GM21528 (cell line): ENCODE data around the gene N4BP3.
"Not testable (repeated sequence)": the region's sequence is repeated elsewhere in the genome, so short reads cannot be mapped to it uniquely, and the experiment has no call there.

Experiments
- ATAC-seq: cut with Tn5 transposase; IDR thresholded peaks from one replicate; pipeline ENCODE4 v1.9.1; 2021; ENCODE audit warnings: mild to moderate bottlenecking, moderate library complexity; ENCODE audit not compliant: unreplicated experiment, low FRiP score

N4BP3 gene

DNA sequence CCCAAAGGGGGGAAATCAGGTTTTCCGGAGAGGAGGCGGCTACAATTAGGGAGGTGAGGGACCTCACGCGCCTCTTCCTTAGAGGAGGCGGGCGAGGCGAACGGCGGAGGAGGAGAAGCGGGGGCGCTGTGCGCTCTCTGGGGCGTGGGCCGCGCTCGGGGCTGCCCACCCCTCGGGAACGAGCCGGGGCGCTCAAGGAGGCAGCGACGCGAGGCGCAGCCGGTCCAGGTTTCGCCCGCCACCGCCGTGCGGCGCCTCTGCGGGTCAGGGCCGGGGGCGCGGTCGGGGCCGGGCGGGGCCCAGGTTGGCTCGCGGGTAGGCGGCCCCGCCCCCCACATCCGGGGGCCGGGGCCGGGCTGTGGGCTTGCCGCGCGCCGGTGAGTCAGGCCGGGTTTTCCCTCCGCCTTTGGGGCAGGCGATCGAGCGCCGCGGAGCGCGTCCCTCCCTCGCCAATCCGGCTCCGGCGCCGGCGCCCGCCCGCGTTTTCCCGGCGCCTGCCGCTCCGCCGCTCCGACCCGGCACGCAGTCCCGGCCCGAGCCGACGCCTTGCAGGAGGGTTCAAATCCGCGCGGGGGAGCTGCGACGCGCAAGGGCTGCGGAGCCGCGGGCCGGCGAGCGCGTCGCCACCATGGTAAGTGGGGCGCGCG lies at the start of gene N4BP3:
TSS of gene N4BP3 (plus strand) at position 392 of the 647 bp plus-strand sequence. CDS start 6,052 bp downstream, outside the sequence.
- peak; percentile 62 for ATAC-seq

GRCh38 chr5:178067755-178068154 lies 45.6 kb upstream of the N4BP3 start:
- no peak for ATAC-seq

DNA sequence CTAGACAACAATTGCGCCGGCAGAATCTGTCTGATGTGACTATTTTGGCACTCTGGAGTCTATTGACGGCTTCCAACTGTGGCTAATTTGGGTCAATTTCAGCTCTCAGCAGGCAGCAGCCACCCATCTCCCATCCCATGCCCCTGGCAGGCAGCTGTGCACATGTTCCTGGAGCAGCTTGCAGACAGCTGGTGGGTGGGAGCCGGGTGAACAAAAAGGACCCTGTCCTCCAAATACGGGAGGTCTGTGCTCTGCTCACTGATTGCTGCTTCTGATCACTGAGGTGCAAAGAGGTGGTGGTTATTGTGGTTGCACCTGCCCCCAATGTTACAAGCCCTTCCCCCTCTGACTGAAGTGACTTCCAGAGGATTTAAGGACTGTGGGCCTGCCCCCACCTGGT lies 45.0 kb upstream of the N4BP3 start:
- ATAC-seq, result no peak

GRCh38 chr5:178069909-178070308 lies 43.4 kb upstream of the N4BP3 start:
- no peak for ATAC-seq

- ATAC-seq, result no peak
Measured at GRCh38 chr5:178071108-178071507, 42.2 kb upstream of the N4BP3 start.

GRCh38 chr5:178072749-178073148 lies 40.6 kb upstream of the N4BP3 start:
- no peak for ATAC-seq

DNA sequence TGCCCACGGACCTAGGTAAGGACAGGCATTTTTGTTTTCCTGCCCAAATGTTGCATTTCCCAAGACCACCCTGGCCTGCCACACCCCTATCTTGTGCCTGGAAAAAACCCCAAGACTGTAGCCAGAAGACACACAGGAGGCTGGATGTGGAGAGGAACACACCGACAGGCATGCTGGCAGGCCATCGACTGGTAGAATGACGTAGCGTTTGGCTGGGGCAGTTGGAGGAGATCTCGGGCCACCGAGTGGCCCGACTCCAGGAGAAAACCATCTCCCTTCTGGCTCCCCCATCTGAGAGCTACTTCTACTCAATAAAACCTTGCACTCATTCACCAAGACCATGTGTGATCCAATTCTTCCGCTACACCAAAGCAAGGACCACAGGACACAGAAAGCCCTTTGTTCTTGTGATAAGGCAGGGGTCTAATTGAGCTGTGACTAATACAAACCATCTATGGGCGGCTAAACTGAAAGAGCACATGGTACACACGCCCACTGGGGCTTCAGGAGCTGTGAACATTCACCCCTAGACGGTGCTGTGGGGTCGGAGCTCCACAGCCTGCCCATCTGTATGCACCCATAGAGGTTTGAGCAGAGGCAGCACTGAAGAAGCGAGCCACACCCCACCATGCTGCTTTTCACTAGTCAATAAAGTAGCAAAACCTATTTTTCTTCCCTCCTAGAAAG lies 38.9 kb upstream of the N4BP3 start:
- ATAC-seq, result no peak

GRCh38 chr5:178076965-178077364 lies 36.4 kb upstream of the N4BP3 start:
- ATAC-seq, result not testable (repeated sequence)

DNA sequence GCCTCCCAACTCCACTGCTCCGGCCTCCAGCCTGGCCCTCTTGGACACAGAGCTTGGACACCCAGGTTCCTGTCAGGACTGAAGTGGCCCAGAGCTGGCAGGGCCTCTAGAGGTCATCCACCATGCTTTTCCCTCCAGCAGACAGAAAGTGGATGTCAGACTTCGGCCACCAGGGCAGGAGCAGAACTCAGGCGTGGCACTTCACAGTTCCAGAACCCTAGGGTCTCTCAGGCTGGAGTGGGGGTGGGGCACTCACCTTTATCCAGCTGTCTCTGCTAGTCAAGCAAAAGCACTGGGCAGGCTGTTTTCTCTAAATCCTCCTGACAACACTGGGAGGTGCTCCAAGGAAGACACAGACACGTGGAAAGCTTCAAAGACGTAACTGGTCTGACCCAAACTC lies 35.6 kb upstream of the N4BP3 start:
- no peak for ATAC-seq

DNA sequence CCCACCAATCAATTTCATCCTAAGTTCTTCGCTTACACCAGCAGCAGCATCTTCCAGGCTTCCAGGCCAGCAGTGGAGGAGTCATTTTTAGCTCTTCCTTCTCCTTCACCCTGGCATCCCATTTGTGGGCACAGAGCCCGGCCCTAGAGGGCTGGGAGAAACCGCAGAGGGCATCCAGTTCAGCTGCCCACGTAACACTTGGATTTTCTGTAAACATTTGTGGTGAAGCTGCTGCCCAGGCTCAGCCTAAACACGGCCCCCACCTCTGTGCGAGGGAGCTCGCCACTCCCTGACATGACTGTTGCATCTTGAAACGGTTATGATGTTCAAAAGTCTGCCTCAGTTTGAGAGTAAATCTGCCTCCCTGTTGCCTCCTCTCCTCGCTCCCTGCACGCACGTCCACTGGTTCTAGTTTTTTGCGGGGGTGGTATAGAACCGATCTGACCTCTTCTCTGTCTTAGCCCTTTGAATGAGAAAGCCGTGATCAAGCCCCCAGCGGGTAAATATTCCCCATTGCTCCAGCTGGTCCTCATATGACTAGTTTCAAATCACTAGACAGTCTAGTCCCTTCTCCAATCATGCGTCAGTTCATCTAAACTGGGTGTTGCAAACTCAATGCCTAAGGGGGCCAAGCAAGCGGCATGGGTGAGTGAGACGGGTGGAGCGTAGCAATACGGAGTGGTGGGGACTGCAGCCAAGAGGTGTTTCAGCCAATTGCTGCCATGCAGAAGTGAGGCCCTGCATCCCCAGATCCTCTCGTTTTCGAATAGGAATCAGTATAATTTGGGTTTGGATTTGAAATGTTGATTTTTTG lies 34.9 kb upstream of the N4BP3 start:
- ATAC-seq, result no peak

DNA sequence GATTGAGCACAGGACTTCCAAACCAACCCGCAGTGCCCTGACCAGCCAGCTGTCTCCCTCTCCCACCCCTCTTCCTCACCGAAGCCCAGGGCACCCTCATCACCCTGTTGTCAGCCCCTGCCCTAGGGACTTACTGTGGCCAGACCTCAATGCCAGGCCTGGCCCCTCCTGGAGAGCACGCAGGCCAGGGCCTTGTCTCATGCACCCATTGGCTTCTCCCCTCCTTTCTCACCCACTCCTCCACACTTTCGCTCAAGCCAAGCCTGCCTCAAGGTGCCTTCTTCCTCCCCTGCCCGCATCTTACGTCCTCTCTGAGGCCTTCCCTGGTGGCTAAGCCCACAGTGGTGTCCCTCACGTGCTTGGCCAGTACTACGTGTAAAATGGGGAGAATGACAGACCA lies 33.3 kb upstream of the N4BP3 start:
- ATAC-seq, result no peak

- ATAC-seq, result no peak
Measured at GRCh38 chr5:178080618-178081410, 32.5 kb upstream of the N4BP3 start.

- ATAC-seq, result no peak
Measured at GRCh38 chr5:178081571-178082243, 31.6 kb upstream of the N4BP3 start.

DNA sequence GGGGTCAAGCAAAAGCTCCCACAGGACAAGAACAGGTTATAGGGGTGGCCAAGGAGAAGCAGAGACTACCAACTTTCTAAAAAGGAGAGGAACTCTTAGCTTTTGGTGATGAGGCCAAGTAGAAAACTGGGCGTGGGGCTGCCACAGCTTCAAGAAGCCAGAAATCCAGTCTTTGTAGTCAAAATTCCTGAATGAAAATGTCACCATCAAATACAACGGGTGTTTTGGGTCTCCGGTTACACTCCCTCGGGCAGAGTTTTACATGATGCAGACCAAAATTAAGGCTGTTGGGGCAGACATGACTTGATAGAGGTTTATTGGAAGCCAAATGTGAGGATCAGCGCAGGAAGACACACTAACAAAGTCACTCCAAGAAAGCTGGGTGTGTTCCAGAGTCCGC lies 29.4 kb upstream of the N4BP3 start:
- ATAC-seq, result no peak

DNA sequence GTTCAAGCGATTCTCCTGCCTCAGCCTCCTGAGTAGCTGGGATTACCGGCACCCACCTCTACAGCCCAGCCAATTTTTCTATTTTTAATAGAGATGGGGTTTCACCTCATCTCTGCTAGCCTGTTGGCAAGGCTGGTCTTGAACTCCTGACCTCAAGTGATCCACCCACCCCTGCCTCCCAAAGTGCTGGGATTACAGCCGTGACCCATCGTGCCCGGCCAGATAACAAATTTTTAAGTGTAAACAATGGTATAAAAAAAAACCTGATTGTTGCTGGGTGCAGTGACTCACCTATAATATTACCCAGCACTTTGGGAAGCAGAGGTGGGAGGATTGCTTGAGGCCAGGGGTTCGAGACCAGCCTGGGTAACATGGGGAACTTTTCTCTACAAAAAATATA lies 28.0 kb upstream of the N4BP3 start:
- no peak for ATAC-seq

- ATAC-seq, result no peak
Measured at GRCh38 chr5:178086266-178086665, 27.1 kb upstream of the N4BP3 start.

DNA sequence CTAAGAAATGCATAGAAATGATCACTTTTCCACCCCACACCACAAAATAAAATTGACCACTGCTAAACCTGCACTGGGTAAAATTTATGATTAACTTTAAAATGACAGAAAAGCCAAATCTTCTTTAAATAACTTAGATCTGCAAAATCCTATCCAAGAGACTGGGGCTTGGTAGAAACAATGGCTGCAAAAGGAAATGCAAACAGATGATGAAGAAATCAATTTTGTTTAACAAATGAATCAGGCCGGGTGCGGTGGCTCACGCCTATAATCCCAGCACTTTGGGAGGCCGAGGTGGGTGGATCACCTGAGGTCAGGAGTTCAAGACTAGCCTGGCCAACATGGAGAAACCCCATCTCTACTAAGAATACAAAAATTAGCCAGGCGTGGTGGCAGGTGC lies 26.1 kb upstream of the N4BP3 start:
- ATAC-seq, result not testable (repeated sequence)

DNA sequence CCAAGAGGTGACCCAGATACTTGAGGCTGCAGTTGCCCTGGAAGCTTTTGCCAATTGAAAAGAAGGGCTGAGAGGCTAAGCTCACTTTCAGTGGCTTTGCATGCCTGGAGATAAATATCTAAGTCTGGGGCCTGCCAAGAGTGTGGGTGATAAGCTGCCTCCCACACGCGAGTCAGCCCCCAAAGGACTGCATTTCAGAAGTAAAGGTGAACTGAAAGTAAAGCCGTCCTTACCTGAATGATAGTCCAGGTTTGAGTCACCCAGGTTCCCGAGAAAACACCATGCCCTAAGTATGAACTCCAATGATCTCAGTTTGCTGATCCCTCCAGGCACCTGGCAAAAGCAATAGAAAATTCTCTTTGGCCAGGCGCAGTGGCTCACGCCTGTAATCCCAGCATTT lies 22.5 kb upstream of the N4BP3 start:
- no peak for ATAC-seq

GRCh38 chr5:178093134-178093533 lies 20.2 kb upstream of the N4BP3 start:
- no peak for ATAC-seq

DNA sequence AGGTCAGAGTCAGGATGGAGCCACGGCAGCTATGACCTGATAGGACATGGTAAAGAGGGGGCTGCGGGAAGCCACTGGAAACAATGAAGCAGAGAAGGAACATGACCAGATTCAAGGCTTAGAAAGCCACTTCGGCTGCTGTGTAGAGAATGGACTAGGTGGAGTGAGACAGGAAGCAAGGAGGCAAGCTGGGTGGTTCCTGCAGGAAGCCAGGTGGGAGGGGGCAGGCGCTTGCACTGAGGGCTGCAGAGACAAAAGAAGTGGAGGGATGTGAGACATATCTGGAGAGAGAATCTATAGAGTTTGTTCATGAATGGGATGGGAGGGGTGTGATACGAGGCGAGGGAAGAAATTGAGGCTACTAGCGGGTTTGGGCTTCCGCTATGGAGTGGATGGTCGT lies 19.0 kb upstream of the N4BP3 start:
- ATAC-seq, result no peak
